ENCODE data around the gene GLRA1.

GLRA1 gene

DNA sequence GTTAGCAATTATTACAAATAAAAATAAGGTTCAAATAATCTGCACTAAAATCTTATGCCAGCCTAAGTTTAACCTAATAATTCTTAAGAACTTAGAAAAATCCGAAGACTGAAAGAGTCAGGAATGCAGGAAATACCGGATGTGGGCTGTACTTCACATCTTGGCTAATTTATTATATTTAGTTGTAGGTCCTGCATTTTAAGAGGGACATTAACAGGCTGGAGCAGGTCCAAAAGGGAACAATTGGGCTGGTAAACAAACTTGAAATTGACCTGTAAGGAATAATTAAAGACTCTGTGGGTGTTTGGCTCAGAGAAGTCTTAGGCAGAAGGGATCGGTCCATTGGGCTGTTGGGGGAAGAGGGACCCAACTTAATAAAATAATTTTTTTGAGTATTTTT, 18.4 kb downstream of the GLRA1 start:
- TF ChIP-seq, protein P1, sequence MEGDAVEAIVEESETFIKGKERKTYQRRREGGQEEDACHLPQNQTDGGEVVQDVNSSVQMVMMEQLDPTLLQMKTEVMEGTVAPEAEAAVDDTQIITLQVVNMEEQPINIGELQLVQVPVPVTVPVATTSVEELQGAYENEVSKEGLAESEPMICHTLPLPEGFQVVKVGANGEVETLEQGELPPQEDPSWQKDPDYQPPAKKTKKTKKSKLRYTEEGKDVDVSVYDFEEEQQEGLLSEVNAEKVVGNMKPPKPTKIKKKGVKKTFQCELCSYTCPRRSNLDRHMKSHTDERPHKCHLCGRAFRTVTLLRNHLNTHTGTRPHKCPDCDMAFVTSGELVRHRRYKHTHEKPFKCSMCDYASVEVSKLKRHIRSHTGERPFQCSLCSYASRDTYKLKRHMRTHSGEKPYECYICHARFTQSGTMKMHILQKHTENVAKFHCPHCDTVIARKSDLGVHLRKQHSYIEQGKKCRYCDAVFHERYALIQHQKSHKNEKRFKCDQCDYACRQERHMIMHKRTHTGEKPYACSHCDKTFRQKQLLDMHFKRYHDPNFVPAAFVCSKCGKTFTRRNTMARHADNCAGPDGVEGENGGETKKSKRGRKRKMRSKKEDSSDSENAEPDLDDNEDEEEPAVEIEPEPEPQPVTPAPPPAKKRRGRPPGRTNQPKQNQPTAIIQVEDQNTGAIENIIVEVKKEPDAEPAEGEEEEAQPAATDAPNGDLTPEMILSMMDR (IDR thresholded peaks at IDR 0.05; ENCODE audit: insufficient read depth, low read depth, low read length, missing control alignments) = no peak
- no peak for DNase-seq (ENCODE audit: low read depth)
- H3K4me3 ChIP-seq (ENCODE audit: low read depth, low read length) = no peak overlapping the region

DNA sequence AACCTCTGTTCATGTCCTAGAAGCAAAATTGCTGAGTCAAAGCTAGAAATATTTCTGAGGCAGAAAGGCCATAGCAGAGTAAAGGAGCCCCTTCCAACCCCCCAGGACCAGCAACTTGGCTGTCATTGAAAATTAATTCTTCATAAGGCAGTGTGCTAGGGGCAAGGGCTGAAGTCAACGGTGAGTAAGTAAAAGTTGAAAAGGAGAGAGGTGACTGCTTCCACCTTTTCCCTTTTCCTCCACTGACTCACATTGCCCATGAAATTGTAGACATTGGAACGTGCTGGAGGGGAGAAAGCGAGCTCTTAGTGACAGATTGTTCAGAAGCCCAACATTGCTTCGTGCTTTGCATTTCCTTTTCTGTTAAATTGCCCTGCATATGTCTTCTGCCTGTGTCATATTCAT, 19.1 kb downstream of the GLRA1 start:
- TF ChIP-seq, protein P1 (IDR thresholded peaks at IDR 0.05; ENCODE audit: insufficient read depth, low read depth, low read length, missing control alignments) = no peak
- DNase-seq (ENCODE audit: low read depth) = peak; percentile 28
- no peak overlapping the region for H3K4me3 ChIP-seq (ENCODE audit: low read depth, low read length)

DNA sequence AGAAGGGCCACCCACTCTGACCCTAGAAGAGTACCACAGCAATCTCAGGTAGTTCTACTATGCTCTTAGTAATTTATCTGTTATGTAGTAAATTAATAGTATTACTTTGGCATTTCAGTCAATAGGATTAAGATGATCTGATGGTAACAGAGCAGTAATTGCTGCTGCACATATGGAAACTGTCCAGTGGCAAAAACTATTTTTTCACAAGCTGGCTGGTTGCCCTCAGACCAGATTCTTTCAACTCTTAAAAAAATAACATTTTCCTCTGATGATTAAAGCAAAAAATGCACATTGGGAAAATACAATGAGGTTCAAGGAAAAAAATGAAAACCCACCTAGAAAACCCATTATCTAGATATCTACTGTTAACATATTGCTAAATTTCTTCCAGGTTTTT, 19.7 kb downstream of the GLRA1 start:
- TF ChIP-seq, protein P1 (IDR thresholded peaks at IDR 0.05; ENCODE audit: insufficient read depth, low read depth, low read length, missing control alignments) = no peak
- DNase-seq (ENCODE audit: low read depth) = no peak
- H3K4me3 ChIP-seq (ENCODE audit: low read depth, low read length) = no peak overlapping the region

DNA sequence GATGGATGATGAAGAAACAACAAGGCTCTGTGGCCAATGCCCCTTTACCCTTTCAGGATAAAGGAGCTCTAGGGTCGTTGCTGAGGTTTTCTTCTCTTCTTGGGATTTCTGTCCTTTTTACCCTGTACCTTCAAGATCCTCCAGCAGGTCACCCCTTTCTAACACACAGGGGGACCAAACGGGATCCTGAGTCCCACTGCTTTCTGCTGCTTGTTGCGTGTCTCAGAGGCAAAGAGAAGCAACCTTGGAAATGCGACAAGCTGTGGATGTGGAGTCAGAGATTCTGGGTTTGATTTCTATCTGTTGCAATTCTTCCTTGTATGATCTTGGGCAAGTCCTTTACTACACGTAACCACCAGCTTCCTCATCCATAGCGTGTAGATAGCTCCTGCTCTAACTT, 20.5 kb downstream of the GLRA1 start:
- H3K4me3 ChIP-seq (ENCODE audit: low read depth, low read length) = no peak overlapping the region
- TF ChIP-seq, protein P1 (IDR thresholded peaks at IDR 0.05; ENCODE audit: insufficient read depth, low read depth, low read length, missing control alignments) = no peak
- no peak for DNase-seq (ENCODE audit: low read depth)

DNA sequence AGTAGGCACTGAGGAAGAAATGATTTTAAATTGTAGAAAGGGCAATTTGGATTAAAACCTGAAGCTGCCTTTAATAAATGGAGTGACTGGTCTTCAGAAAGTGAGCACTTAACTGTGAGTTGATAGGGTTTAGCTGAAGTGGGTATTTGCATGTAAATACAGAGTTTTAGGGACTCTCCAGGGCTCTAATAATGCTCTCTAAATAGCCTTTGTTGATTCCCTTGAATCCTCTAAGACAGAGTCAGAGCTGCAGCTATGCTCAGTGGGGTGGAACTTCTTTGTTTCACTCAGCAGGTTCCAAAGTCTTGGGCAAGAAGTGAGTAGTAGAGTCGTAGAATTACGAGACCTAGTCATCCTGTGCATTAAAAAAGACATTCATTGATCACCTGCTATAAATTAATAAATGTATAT, 21.4 kb downstream of the GLRA1 start:
- TF ChIP-seq, protein P1 (IDR thresholded peaks at IDR 0.05; ENCODE audit: insufficient read depth, low read depth, low read length, missing control alignments) = no peak
- DNase-seq (ENCODE audit: low read depth) = peak; percentile 86
- no peak overlapping the region for H3K4me3 ChIP-seq (ENCODE audit: low read depth, low read length)

DNA sequence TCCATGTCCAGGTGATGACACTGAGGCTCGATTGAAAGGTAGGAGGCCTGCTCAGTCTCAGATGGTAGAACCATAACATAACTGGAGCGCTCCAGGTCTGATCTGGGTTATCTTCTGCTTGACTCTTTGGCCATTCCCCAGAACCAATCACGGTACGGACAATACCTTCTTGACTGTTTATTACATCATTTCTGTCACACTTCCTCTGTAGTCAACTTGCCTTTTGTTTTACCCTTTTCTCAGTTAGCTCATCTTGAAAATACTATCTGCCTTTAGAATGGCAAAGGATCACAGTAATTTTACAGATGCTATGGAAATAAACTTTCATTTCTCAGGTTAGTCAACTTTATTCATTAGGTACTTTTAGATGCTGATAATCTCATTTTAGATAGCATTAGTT, 22.4 kb downstream of the GLRA1 start:
- H3K4me3 ChIP-seq (ENCODE audit: low read depth, low read length) = no peak overlapping the region
- TF ChIP-seq, protein P1 (IDR thresholded peaks at IDR 0.05; ENCODE audit: insufficient read depth, low read depth, low read length, missing control alignments) = no peak
- DNase-seq (ENCODE audit: low read depth) = peak; percentile 47

DNA sequence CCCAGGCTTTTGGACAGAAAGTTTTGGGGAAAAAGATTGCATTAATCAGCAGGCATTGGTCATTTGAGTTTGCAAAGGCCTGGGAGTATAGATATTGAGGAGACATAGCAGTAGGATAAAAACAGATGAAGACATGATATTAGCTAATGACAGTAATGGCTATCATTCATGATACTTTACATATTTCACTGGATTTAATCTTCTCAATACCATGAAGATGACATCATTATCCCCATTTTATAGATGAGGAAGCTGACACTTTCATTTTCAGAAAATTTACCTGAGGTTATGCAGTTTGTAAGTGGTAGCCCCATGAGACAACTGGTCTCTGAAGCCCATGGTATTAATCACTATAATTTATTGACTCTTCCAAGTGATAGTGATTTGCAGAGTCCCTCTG, 23.0 kb downstream of the GLRA1 start:
- TF ChIP-seq, protein P1 (IDR thresholded peaks at IDR 0.05; ENCODE audit: insufficient read depth, low read depth, low read length, missing control alignments) = no peak
- DNase-seq (ENCODE audit: low read depth) = no peak
- no peak overlapping the region for H3K4me3 ChIP-seq (ENCODE audit: low read depth, low read length)

Data from GM12865 (cell line).